Suppressor macrophage (primary cell): ENCODE measurements around the gene TMPRSS11E.
"Not testable (repeated sequence)": the region's sequence is repeated elsewhere in the genome, so short reads cannot be mapped to it uniquely, and the experiment has no call there.

Source experiments
- DNase-seq, 4 experiments: peaks; one replicate each; pipeline ENCODE4 v3.0.0-alpha.2; 2020 to 2022

The TMPRSS11E gene

GRCh38 chr4:68462691-68463090 lies 15.4 kb downstream of the TMPRSS11E start:
- no peak for DNase-seq

DNA sequence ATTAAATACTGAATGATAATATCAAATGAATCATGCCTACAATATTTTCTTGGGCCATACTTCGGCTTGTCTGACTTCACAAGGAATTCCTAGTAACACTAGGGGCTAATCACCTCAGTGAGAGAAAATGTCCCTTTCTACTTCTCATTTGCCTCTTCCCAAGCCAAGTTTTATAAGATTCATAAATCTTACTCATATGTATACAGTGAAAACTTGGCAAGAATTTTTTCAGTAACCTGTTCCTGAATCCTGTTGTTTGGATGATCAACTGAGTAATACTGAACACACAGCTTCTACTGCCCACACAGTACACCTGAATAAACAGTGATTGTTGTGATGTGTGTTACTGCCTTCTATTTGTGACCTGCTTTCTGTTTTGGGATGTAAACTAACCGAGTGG lies 16.5 kb downstream of the TMPRSS11E start:
- DNase-seq, result no peak

DNA sequence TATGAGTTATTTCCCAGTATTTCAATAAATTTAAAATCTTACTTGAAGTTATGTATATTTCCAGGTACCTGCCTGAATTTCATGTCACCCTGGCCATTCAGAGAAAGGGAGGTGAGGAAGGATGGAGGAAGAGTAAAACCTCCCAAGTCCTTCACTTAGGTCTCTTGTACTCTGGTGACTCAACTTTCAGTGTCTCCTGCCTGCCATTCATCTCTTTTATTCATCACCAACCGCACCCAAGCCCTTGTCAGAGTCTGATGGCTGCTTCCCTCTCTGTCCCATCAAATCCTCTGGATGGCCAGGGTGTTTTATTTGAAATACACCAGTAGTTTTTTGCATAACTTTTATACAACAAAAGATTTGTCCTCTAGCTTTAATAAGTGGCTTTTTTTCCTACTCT lies 17.8 kb downstream of the TMPRSS11E start:
- no peak for DNase-seq

- DNase-seq, result no peak
Measured at GRCh38 chr4:68466185-68466584, 18.9 kb downstream of the TMPRSS11E start.

DNA sequence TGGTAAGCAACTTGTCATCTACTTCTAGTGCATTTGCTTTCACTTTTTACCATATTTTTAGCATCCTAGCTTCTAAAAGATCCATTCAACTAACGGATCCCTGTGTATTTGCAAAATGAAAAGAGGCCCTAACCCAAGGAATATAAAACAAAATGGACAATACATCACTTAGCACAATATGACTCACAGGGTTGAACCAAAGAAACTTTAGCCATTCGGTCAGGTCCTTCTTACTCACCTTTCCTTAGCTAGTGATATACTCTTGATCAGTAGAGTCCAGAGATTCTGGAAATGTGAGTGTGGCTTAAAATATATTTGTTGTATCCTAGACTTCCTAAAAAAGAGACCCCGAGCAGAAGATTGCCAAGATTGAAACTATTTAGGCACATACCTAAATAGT lies 19.5 kb downstream of the TMPRSS11E start:
- no peak for DNase-seq

GRCh38 chr4:68469482-68469881 lies 22.2 kb downstream of the TMPRSS11E start:
- no peak for DNase-seq

DNA sequence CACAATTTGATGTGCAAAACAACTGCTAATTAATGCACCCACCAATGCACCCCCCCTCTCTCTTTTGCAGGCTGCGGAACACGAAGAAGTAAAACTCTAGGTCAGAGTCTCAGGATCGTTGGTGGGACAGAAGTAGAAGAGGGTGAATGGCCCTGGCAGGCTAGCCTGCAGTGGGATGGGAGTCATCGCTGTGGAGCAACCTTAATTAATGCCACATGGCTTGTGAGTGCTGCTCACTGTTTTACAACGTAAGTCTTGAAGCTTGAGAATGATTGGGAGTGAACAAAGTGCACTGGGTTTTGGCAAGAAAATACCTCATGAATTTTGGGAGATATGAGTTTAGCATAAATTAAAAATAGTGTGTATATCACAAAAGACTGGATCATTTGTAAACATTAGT lies 28.9 kb downstream of the TMPRSS11E start:
- DNase-seq, result no peak

GRCh38 chr4:68489338-68489737 lies 42.1 kb downstream of the TMPRSS11E start:
- no peak for DNase-seq

DNA sequence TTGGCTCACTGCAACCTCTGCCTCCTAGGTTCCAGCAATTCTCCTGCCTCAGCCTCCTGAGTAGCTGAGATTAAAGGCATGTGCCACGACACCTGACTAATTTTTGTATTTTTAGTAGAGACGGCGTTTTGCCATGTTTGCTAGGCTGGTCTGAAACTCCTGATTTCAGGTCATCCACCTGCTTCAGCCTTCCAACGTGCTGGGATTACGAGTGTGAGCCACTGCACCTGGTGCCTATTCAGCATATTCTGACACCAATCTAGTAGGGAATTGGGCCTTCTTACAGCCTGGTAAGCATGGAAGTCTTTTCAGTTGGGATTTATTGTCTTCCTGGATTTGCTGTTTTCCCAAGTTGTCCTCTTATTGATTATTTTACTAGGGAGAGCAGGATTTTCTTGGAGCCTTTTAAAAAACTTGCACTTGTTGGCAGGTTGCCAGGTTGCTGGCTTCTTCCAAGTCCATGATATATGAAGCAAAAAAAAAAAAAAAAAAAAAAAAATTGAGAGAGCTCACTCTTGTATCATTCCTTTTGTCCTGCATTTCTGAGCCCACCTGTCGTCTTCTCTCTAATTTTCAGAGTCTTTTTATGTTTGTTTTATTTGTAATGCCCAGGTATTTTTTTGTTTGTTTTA lies 43.7 kb downstream of the TMPRSS11E start:
- peak in 2 of 4 experiments; percentile 4 to 12 for DNase-seq

DNA sequence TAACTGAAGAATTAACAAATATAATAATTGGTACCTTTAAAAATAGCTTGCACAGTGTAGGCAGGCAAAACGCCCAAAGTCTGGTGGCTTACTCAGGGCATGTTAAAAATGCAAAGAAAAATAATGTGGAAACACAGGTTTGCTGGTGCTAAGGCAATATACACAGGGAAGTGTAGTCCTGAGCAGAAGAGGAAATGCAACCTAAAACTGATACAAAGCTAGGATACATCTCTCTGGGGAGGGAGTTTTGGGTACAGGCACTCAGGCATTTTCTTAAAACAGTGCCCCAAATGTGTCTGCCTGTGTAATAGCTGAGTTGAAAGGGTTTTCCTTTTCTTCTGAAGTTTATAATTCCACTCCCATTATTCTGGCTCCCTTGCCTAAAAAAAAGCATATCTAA lies 47.4 kb downstream of the TMPRSS11E start:
- peak in 2 of 4 experiments; percentile 4 to 19 for DNase-seq

DNA sequence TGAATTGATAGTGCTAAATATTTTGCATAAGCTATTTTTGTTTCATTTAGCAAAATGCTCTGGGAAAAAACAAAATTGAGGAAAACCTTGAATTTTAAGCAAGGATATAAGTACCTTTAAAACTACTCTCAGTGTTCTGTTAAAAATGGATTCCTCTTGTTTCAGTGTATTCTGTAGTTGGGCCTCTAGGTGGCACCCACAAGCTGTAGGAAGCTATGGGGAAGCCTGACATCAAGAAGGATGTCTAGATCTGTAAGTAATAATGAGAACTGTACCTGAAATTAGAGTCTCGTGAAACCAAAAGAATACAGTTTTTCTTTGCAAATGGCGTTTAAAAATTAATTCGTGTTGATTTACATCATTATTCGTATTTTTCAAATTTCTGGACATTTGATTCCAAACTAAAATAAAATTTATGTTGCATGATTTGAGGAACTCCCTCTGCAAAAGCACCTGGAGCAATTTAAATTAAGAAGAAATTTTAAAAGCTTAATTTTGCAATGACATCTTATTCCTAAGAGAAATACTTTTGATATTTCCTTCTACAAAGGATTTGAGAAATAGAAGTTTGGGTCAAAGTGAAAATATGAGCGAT lies 51.2 kb downstream of the TMPRSS11E start:
- peak; percentile 58 to 73 (median 70) for DNase-seq

DNA sequence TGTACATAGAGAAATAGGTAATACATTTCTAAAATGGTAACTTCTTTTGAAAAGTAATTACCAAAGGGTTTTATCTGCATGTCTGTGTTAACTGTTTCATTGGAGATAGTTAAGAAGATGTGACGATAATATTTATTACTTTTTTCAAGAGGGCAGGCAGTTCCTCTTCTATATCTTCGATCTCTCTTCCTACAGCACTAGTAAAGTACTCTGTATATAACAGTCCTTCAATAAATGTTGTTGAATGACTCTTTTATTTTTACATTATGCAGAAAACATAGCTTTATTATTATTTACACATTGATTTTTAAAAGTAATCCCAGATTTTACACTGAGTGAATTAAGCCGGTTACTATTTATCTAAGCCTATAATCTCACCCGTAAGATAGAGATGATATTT lies 51.8 kb downstream of the TMPRSS11E start:
- peak in 1 of 4 experiments; percentile 0 for DNase-seq

- not testable (repeated sequence) for DNase-seq
Measured at GRCh38 chr4:68503462-68503861, 56.2 kb downstream of the TMPRSS11E start.

DNA sequence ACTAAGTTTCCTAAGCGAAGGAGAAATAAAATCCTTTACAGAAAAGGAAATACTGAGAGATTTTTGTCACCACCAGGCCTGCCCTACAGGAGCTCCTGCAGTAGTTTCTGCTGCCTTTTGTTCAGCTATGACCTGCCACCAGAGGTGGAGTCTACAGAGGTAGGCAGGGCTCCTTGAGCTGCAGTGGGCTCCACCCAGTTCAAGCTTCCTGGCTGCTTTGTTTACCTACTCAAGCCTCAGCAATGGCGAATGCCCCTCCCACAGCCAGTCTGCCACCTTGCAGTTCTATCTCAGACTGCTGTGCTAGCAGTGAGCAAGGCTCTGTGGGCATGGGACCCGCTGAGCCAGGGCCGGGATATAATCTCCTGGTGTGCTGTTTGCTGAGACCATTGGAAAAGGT lies 57.6 kb downstream of the TMPRSS11E start:
- not testable (repeated sequence) for DNase-seq

GRCh38 chr4:68505452-68505851 lies 58.2 kb downstream of the TMPRSS11E start:
- not testable (repeated sequence) for DNase-seq

- no peak for DNase-seq
Measured at GRCh38 chr4:68518889-68519288, 71.6 kb downstream of the TMPRSS11E start.

- no peak for DNase-seq
Measured at GRCh38 chr4:68520985-68521384, 73.7 kb downstream of the TMPRSS11E start.

DNA sequence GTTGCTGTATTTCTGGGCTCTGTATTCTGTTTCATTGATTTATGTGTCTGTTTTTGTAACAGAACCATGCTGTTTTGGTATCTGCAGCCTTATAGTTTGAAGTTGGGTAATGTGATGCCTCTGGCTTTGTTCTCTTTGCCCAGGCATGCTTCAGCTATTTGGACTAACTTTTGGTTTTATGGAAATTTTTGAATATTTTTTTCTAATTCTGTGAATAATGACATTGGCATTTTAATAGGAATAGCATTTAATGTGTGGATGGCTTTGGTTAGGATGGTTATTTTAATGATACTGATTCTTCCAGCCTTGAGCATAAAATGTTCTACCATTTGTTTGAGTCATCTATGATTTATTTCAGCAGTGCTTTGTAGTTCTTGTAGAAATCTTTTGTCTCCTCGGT lies 75.0 kb downstream of the TMPRSS11E start:
- DNase-seq, result not testable (repeated sequence)

DNA sequence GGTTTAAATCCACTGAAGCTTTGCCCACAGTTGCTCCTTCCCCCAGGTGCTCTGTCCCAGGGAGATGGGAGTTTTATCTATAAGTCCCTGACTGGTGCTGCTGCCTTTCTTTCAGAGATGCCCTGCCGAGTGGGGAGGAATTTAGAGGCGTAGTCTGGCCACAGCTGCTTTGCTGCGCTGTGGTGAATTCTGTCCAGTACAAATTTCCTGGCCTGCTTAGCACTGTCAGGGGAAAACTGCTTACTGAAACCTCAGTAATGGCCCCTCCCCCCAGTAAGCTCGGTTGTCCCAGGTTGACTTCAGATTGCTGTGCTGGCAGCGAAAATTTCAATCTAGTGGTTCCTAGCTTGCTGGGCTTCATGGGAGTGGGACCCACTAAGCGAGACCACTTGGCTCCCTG lies 88.7 kb downstream of the TMPRSS11E start:
- DNase-seq, result no peak

DNA sequence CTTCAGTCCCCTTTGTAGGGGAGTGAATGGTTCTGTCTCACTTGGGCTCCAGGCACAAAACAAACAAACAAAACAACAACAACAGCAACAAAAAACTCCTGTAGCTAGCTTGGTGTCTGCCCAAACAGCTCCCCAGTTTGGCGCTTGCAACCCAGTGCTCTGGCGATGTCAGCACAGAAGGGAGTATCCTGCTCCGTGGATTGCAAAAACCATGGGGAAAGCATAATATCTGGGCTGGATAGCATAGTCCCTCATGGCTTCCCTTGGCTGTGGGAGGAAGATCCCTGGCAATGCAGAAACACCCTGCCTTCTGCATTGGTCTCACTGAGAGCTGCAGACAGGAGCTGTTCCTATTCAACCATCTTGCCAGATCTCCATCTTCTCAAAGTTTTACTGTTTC lies 89.1 kb downstream of the TMPRSS11E start:
- DNase-seq, result no peak

- not testable (repeated sequence) for DNase-seq
Measured at GRCh38 chr4:68542742-68543141, 95.5 kb downstream of the TMPRSS11E start.
